Calu3 (cell line): ENCODE measurements around the gene C19orf18. TPM values are rescaled to one million over a fixed set of nuclear protein-coding genes. Genes with fewer than 3 reads are reported as not detected.
"Not testable (repeated sequence)": the region's sequence is repeated elsewhere in the genome, so short reads cannot be mapped to it uniquely, and the experiment has no call there.

Experiments
- BruUV-seq: library from RNA; stranded (reverse); fragments of 400-500 nt; replicated peaks from 2 replicates; lab custom pipeline; 2021; lab: Mats Ljungman, UMichigan
- CTCF ChIA-PET: fragments of 300-600 bp; sonication (Branson Sonifier 250); formaldehyde crosslinking; loops from one replicate; lab custom pipeline; 2022; ENCODE audit warnings: antibody characterized with exemption; lab: Charles Lee
- DNase-seq: peaks from one replicate; pipeline ENCODE4 v3.0.0; 2022
- H3K27ac Mint-ChIP-seq: one replicate; pipeline ENCODE4 v1.8.0; 2022; ENCODE audit warnings: mixed read lengths; ENCODE audit not compliant: unreplicated experiment
- H3K27me3 Mint-ChIP-seq: one replicate; pipeline ENCODE4 v1.8.0; 2022; ENCODE audit warnings: mixed read lengths; ENCODE audit not compliant: unreplicated experiment
- H3K36me3 Mint-ChIP-seq: one replicate; pipeline ENCODE4 v1.8.0; 2022; ENCODE audit warnings: mild to moderate bottlenecking, moderate library complexity, mixed read lengths; ENCODE audit not compliant: insufficient read depth, unreplicated experiment
- H3K4me1 Mint-ChIP-seq: one replicate; pipeline ENCODE4 v1.8.0; 2022; ENCODE audit warnings: mild to moderate bottlenecking, low read depth, mixed read lengths; ENCODE audit not compliant: unreplicated experiment
- H3K4me3 Mint-ChIP-seq: one replicate; pipeline ENCODE4 v1.8.0; 2022; ENCODE audit warnings: mild to moderate bottlenecking, low read depth, moderate library complexity, mixed read lengths; ENCODE audit not compliant: unreplicated experiment
- H3K9me3 Mint-ChIP-seq: one replicate; pipeline ENCODE4 v1.8.0; 2022; ENCODE audit warnings: low read depth, mixed read lengths; ENCODE audit not compliant: unreplicated experiment
- intact Hi-C: fragments of 100-400 bp; cut with micrococcal nuclease; formaldehyde crosslinking; loops from one replicate; pipeline ENCODE4 v1.10.0; 2022; ENCODE audit not compliant: unreplicated experiment
- total RNA-seq: library from RNA; stranded (reverse); gene quantifications from 2 replicates; pipeline ENCODE4 v1.2.3, GENCODE V29; 2022
- TF ChIP-seq, protein P1 (sequence below): fragments of 200-600 bp; IDR thresholded peaks from one replicate; pipeline ENCODE4 v1.8.0; 2022; ENCODE audit warnings: antibody characterized with exemption; ENCODE audit not compliant: unreplicated experiment

Gene C19orf18
- total RNA-seq, 1 experiment from 2014 or later = 2.5 TPM

- H3K27me3 Mint-ChIP-seq = no peaks in the 10 kb centered on the region
- peaks cover 21% of the 10 kb centered on the region for H3K9me3 Mint-ChIP-seq
- DNase-seq = no peak
- TF ChIP-seq, protein P1, sequence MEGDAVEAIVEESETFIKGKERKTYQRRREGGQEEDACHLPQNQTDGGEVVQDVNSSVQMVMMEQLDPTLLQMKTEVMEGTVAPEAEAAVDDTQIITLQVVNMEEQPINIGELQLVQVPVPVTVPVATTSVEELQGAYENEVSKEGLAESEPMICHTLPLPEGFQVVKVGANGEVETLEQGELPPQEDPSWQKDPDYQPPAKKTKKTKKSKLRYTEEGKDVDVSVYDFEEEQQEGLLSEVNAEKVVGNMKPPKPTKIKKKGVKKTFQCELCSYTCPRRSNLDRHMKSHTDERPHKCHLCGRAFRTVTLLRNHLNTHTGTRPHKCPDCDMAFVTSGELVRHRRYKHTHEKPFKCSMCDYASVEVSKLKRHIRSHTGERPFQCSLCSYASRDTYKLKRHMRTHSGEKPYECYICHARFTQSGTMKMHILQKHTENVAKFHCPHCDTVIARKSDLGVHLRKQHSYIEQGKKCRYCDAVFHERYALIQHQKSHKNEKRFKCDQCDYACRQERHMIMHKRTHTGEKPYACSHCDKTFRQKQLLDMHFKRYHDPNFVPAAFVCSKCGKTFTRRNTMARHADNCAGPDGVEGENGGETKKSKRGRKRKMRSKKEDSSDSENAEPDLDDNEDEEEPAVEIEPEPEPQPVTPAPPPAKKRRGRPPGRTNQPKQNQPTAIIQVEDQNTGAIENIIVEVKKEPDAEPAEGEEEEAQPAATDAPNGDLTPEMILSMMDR = no peak
- CTCF ChIA-PET = no interaction called here
- no peaks in the 10 kb centered on the region for H3K4me1 Mint-ChIP-seq
- no peak overlapping the region for H3K4me3 Mint-ChIP-seq
- no TSS peak for BruUV-seq
- peaks cover 8% of the 10 kb centered on the region for H3K36me3 Mint-ChIP-seq
- H3K27ac Mint-ChIP-seq = no peak overlapping the region
- intact Hi-C loops = no loop called here
Observed at GRCh38 chr19:58014141-58014540, 39.8 kb upstream of the C19orf18 start.

DNA sequence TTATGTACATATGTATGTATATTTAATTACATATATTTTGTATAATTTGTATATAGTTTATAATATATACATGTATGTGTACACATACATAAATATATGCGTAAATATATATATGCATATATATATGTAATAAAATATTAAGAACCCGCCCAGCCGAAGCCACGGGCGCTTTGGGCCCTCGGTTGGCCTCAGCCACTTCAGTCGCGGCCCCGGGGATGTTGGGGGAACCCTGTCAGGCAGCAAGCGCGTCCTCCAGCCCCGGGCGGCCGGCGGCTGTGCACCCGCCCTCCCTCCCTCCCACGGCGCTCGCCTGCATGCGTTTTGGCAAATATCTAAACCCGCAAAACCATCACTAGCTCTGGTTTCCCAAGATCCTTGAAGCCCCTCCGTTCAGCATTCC lies 36.2 kb upstream of the C19orf18 start:
- intact Hi-C loops = no loop called here
- CTCF ChIA-PET = no interaction called here
- no TSS peak for BruUV-seq
- Mint-ChIP-seq H3K4me3 (no peak overlapping the region), H3K9me3 (peaks cover 33% of the 10 kb centered on the region), H3K4me1 (no peaks in the 10 kb centered on the region), H3K27ac (no peak overlapping the region), H3K27me3 (no peaks in the 10 kb centered on the region), H3K36me3 (peaks cover 22% of the 10 kb centered on the region)
- no peak for DNase-seq
- TF ChIP-seq, protein P1 = no peak

GRCh38 chr19:58009666-58010301 lies 35.5 kb upstream of the C19orf18 start:
- H3K27me3 Mint-ChIP-seq = no peaks in the 10 kb centered on the region
- peaks cover 26% of the 10 kb centered on the region for H3K36me3 Mint-ChIP-seq
- H3K27ac Mint-ChIP-seq = peak overlapping the region; percentile 58
- H3K9me3 Mint-ChIP-seq = peaks cover 36% of the 10 kb centered on the region
- H3K4me3 Mint-ChIP-seq = peak overlapping the region; percentile 66
- intact Hi-C loops = loop anchor here (10.0 kb wide), 1 partner anchor 575 kb away; the partner anchor contains the start of gene ZNF749
- CTCF ChIA-PET = no interaction called here
- no TSS peak for BruUV-seq
- TF ChIP-seq, protein P1 = no peak
- DNase-seq = peak; percentile 87
- H3K4me1 Mint-ChIP-seq = no peaks in the 10 kb centered on the region

GRCh38 chr19:58009301-58009665 lies 34.9 kb upstream of the C19orf18 start:
- intact Hi-C loops = loop anchor here (10.0 kb wide), 1 partner anchor 574 kb away; the partner anchor contains the start of gene ZNF749
- no TSS peak for BruUV-seq
- CTCF ChIA-PET = no interaction called here
- Mint-ChIP-seq H3K4me3 (peak overlapping the region; percentile 66), H3K9me3 (peaks cover 39% of the 10 kb centered on the region), H3K27me3 (no peaks in the 10 kb centered on the region), H3K36me3 (peaks cover 30% of the 10 kb centered on the region), H3K27ac (no peak overlapping the region), H3K4me1 (no peaks in the 10 kb centered on the region)
- TF ChIP-seq, protein P1 = no peak
- DNase-seq = no peak

GRCh38 chr19:58008877-58009276 lies 34.5 kb upstream of the C19orf18 start:
- intact Hi-C loops = loop anchor here (10.0 kb wide), 1 partner anchor 574 kb away; the partner anchor contains the start of gene ZNF749
- H3K27me3 Mint-ChIP-seq, DNase-seq, H3K27ac Mint-ChIP-seq, BruUV-seq, H3K4me1 Mint-ChIP-seq: not testable (repeated sequence)
- Mint-ChIP-seq H3K9me3 (peaks cover 42% of the 10 kb centered on the region), H3K36me3 (peaks cover 33% of the 10 kb centered on the region), H3K4me3 (peak overlapping the region; percentile 66)
- CTCF ChIA-PET = interaction anchor here (0.6 kb wide), 1 partner anchor 19 kb away, joined by 6 read pairs; no protein-coding TSS in a partner anchor
